Psoas muscle (tissue), 8 donors: ENCODE results near the gene CDC14A. TPM values are rescaled to one million over a fixed set of nuclear protein-coding genes. Genes with fewer than 3 reads are reported as not detected.
A peak's percentile ranks its signal among the peaks of the same experiment; 100 is the strongest.

Experiments used
- ATAC-seq, 4 donors: fragments of 200-7000 bp; cut with Tn5 transposase; one replicate each; pipeline ENCODE4 v1.9.1; 2020; ENCODE audit warnings: moderate library complexity in 3 of 4, mild to moderate bottlenecking in 2 of 4
- DNase-seq, 2 donors: peaks; one replicate each; pipeline ENCODE4 v3.0.0-alpha.2; 2020
- H3K27ac ChIP-seq: fragments of 200-600 bp; one replicate; pipeline ENCODE4 v1.8.0; 2022
- H3K27me3 ChIP-seq, 3 donors: fragments of 200-600 bp in 1 of 3; one replicate each; pipeline versions ENCODE4 v1.6.1 to v1.8.0; 2013 to 2022; ENCODE audit warnings: low read length in 2 of 3, mild to moderate bottlenecking in 2 of 3, moderate library complexity in 1 of 3; ENCODE audit not compliant: insufficient read depth in 3 of 3
- H3K36me3 ChIP-seq, 2 donors: fragments of 200-600 bp in 1 of 2; one replicate each; pipeline versions ENCODE4 v1.6.1 to v1.8.0; 2013 to 2022; ENCODE audit warnings: low read depth in 1 of 2, mild to moderate bottlenecking in 1 of 2, moderate library complexity in 1 of 2; ENCODE audit not compliant: insufficient read depth in 1 of 2
- H3K4me1 ChIP-seq: fragments of 200-600 bp; one replicate; pipeline ENCODE4 v1.8.0; 2022
- H3K4me3 ChIP-seq: fragments of 200-600 bp; one replicate; pipeline ENCODE4 v1.8.0; 2022; ENCODE audit warnings: mild to moderate bottlenecking
- H3K9me3 ChIP-seq: fragments of 200-600 bp; one replicate; pipeline ENCODE4 v1.8.0; 2022
- CTCF ChIP-seq: fragments of 200-600 bp; IDR thresholded peaks from one replicate; pipeline ENCODE4 v1.8.0; 2022; ENCODE audit warnings: antibody characterized with exemption
- WGBS, 3 donors: extraction: QIAGEN DNeasy Blood & Tissue Kit; methylation state at CpG; one replicate each; pipeline versions ENCODE4 v1.1.6 to v1.1.7; 2013; 5-methylcytosine and 5-hydroxymethylcytosine counted together
- intact Hi-C, 2 donors: fragments of 100-400 bp; cut with DNase I; formaldehyde crosslinking; loops; one replicate each; pipeline versions ENCODE4 v1.11.0 to v1.14.2; 2022
- polyA plus RNA-seq, 3 donors: library from polyadenylated mRNA; stranded (reverse); fragments of 200-250 nt; gene quantifications; one replicate each; pipeline ENCODE4 v1.2.3, GENCODE V29; 2013
- total RNA-seq, 4 donors: library from RNA; stranded (reverse); fragmentation: NEBNext Ultra II Directional in 2 of 4; extraction: Animal tissue kit (Norgen Biotek cat#: 25700) in 2 of 4; gene quantifications; one replicate each; pipeline versions ENCODE4 v1.2.1 to v1.2.4, GENCODE V29; 2021 to 2023
- donor health status: healthy with polysubstance abuse.
- donor health status: DM: no; HTN: no; CAD: no; lungs with moderate emphysema.
- donor health status: Bipolar disorder and iron deficiency.
- donor health status: healthy.
- donor health status: DM: yes; HTN: yes; CAD: no.
- donor health status: DM: no; HTN: no; CAD: no.
- donor health status: DM: no; HTN: no; CAD: no.
- donor health status: DM: yes; HTN: yes; CAD: no.

CDC14A gene
- total and polyA plus RNA-seq, 7 donors, result 0.44 to 5.5 (median 2.3) TPM

- peaks cover 9% of the 10 kb centered on the region for H3K4me1 ChIP-seq
- H3K27me3 ChIP-seq, result no peaks in the 10 kb centered on the region
- 89 to 93% (median 92%) methylated on average over 4 of the region's 4 CpGs for WGBS, 3 donors
- intact Hi-C loops, result no loop called here
- H3K9me3 ChIP-seq, result no peaks in the 10 kb centered on the region
- no peak overlapping the region for H3K4me3 ChIP-seq
- no peak for ATAC-seq
- H3K27ac ChIP-seq, result no peak overlapping the region
- no peak for DNase-seq
- TF ChIP-seq CTCF, result no peak
- no peaks in the 10 kb centered on the region for H3K36me3 ChIP-seq
Observed at GRCh38 chr1:100411019-100411418, 58.7 kb downstream of the CDC14A start.

GRCh38 chr1:100411574-100411973 is 59.3 kb downstream of the CDC14A start:
- H3K27ac ChIP-seq, result no peak overlapping the region
- no peaks in the 10 kb centered on the region for H3K9me3 ChIP-seq
- DNase-seq, result no peak
- intact Hi-C loops, result no loop called here
- no peak overlapping the region for H3K4me3 ChIP-seq
- H3K36me3 ChIP-seq, result no peaks in the 10 kb centered on the region
- no peak for ATAC-seq
- peaks cover 9% of the 10 kb centered on the region for H3K4me1 ChIP-seq
- TF ChIP-seq CTCF, result no peak
- no peaks in the 10 kb centered on the region for H3K27me3 ChIP-seq

- Histone ChIP-seq H3K4me3 (no peak overlapping the region), H3K4me1 (peaks cover 9% of the 10 kb centered on the region), H3K9me3 (no peaks in the 10 kb centered on the region), H3K27ac (no peak overlapping the region), H3K36me3 (no peaks in the 10 kb centered on the region), H3K27me3 (no peaks in the 10 kb centered on the region)
- ATAC-seq (no peak), DNase-seq (no peak)
- TF ChIP-seq CTCF, result no peak
- WGBS, 3 donors, result 85 to 96% (median 93%) methylated on average over 2 of the region's 2 CpGs
- intact Hi-C loops, result no loop called here
Observed at GRCh38 chr1:100413035-100413434, 60.7 kb downstream of the CDC14A start.

- Histone ChIP-seq H3K4me1 (peaks cover 9% of the 10 kb centered on the region), H3K4me3 (no peak overlapping the region), H3K27me3 (no peaks in the 10 kb centered on the region), H3K36me3 (no peaks in the 10 kb centered on the region), H3K9me3 (no peaks in the 10 kb centered on the region), H3K27ac (peak overlapping the region; percentile 53)
- intact Hi-C loops, result no loop called here
- ATAC-seq (peak in 3 of 4 donors; percentile 70 to 92 (median 91)), DNase-seq (no peak)
- no peak for TF ChIP-seq CTCF
- 29 to 78% (median 44%) methylated on average over 5 of the region's 5 CpGs for WGBS, 3 donors
Observed at GRCh38 chr1:100414693-100415497, 62.6 kb downstream of the CDC14A start.

- no peaks in the 10 kb centered on the region for H3K36me3 ChIP-seq
- DNase-seq (no peak), ATAC-seq (no peak)
- H3K4me1 ChIP-seq, result peaks cover 9% of the 10 kb centered on the region
- H3K9me3 ChIP-seq, result no peaks in the 10 kb centered on the region
- intact Hi-C loops, result no loop called here
- H3K27ac ChIP-seq, result no peak overlapping the region
- H3K27me3 ChIP-seq, result no peaks in the 10 kb centered on the region
- H3K4me3 ChIP-seq, result no peak overlapping the region
- TF ChIP-seq CTCF, result no peak
Observed at GRCh38 chr1:100415498-100415778, 63.1 kb downstream of the CDC14A start.
